SK-N-MC (cell line): Measurements from ENCODE around the gene NLGN1.

Experiments
- EZH2 ChIP-seq: fragments of 200-600 bp; sonication (generic); IDR thresholded peaks from one replicate; pipeline ENCODE4 v1.6.1; 2017; ENCODE audit warnings: antibody characterized with exemption
- POLR2AphosphoS5 ChIP-seq: IDR thresholded peaks from 2 replicates; pipeline ENCODE4 v1.6.1; 2012; ENCODE audit warnings: mild to moderate bottlenecking, low read depth, low read length, borderline replicate concordance

- TF ChIP-seq POLR2AphosphoS5, result no peak
- no peak for TF ChIP-seq EZH2
These were observed 905.3 kb downstream of the NLGN1 start for GRCh38 chr3:174302746-174303315.
